HL-60 (cell line): ENCODE data around the gene CNTNAP2.

Source experiments
- CTCF ChIP-seq: IDR thresholded peaks from one replicate; pipeline ENCODE4 v1.5.1; 2011; ENCODE audit warnings: low read length, control low read depth, inconsistent platforms; ENCODE audit not compliant: insufficient read depth
- GABPA ChIP-seq: IDR thresholded peaks from 2 replicates; pipeline ENCODE4 v1.6.1; 2012; ENCODE audit warnings: low read depth
- POLR2AphosphoS5 ChIP-seq: IDR thresholded peaks from 2 replicates; pipeline ENCODE4 v1.6.1; 2012; ENCODE audit warnings: low read depth
- REST ChIP-seq: IDR thresholded peaks from 2 replicates; pipeline ENCODE4 v1.6.1; 2012; ENCODE audit warnings: low read depth; ENCODE audit not compliant: insufficient replicate concordance
- SPI1 ChIP-seq: IDR thresholded peaks from 2 replicates; pipeline ENCODE4 v1.6.1; 2012; ENCODE audit warnings: low read depth, mild to moderate bottlenecking, borderline replicate concordance

- TF ChIP-seq CTCF = no peak
- no peak for TF ChIP-seq POLR2AphosphoS5
- TF ChIP-seq SPI1 = no peak
- TF ChIP-seq REST = no peak
- no peak for TF ChIP-seq GABPA
These were observed 175.3 kb downstream of the CNTNAP2 start for GRCh38 chr7:146291900-146292299.
